Stimulated activated naive CD4-positive, alpha-beta T cell (primary cell): ENCODE results near the gene EPB41L5.
"Not testable (repeated sequence)": the region's sequence is repeated elsewhere in the genome, so short reads cannot be mapped to it uniquely, and the experiment has no call there.

Experiments used
- DNase-seq, 6 experiments: peaks; one replicate each; lab custom pipeline; 2025; lab: John Stamatoyannopoulos, UW

EPB41L5 gene

DNA sequence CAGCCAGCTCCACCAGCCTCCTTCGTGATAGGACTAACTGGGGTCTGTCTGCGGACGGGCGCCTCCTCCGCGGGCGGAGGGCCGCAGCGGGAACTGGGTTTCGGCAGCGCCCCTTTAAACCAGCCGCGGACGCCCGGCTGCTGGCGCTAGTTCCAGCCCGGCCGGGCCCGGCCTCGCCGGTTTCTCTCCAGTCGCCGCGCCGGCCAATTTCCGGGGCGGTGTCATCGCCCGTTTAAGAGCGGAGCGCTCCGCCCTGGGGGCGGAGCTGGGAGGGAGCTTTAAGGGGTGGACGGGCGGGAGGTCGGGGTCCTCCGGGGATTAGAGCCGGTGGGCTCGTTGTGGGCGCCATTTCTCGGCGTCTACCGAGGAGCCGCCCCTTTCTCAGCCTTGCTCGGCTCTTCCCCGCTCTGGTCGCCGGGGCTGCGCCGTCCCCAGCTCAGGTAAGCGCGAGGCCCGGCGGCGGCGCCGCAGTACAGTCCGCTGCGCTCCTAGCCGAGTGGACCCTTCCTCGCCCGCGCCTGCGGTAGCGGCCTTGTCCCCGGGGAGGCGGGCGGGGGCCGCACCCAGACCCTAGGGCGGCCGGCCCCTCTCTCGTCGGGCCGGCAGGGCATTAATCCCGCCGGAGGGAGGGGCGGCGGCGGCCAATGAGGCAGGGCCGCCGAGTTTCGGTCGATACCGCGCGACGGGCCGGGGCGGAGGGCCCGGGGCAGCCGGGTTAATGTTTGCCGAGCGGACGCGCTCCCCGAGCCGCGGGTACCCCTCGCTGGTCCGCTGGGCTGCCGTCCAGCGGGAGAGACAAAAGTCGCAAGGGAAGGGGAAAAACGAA lies at the start of gene EPB41L5:
EPB41L5 (plus strand) TSS at position 307 of the 826 bp plus-strand sequence. CDS start 6,008 bp downstream, outside the sequence.
- peak; percentile 49 to 70 (median 66) for DNase-seq

DNA sequence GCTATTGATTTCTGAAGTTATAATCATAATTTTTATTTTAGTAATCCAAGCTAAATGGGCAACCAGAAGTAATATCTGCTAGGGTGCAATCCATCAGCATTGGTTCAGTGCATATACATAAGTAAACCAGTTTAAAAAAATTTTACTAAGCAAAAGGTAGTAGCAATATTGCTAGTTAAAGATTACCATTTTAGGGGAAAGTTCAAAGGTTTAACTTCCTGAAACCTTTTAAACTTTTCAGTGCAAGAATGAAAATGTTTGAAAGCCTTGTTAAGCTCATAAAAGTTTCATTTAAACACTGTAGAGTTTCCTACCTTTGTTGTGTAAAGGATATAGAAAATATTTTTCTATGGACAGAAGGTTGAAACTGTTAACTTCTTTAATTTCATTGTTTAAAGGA lies 31.0 kb upstream of the EPB41L5 start:
- no peak for DNase-seq

DNA sequence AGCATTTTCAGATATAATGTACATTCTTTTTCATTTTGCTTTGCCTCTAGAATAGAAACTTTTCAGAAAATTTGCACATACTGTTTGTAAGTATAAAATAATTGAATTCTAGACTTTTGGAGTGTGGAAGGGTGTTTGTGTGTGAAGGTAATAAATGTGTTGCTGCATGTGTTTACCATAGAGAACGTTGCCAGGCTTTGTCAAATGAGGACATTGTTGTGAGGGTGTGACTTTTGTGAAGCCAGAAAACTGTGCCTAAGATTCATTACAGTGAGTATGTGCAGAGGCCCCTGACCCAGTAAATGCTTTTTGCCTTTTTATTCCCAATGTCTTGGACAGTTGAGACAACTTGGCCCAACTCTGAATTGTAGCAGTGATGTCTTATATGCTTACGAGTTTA lies 30.4 kb upstream of the EPB41L5 start:
- DNase-seq, result no peak

DNA sequence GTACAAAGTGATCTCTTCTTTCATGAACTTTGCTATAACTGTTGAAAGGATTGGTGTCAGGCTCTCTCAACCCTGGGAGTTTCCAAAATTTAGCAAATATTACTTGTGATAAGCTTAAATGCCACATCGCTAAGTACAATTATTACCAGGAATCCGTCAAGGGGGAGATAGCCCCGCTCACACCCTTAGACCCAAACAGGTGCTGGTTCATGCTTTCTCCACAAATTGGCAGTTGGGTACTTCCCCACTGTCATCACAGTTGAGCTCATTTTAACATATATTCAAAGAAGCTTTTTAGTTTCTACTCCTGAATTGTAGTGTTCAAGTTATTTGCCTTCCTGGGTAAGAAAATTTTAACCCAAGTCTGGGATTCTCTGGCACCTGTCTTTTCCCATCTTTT lies 29.8 kb upstream of the EPB41L5 start:
- no peak for DNase-seq

DNA sequence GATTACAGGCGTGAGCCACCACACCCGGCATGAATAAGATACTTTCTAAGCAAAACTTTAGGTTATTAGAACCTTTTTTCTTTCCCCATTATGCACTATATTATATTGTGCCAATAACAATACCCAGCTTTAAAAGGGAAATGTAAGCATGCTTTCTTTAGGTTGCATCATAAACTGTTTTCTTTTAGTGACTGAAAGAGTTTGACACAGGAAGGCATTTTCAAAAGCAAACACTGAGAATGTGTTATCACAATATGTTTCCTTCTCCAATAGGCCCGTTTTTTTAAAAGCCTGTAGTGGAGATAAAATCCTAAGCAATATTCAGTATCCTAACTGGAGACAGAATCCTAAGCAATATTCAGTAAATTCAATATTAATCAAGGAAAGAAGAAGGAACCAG lies 16.7 kb upstream of the EPB41L5 start:
- no peak for DNase-seq

DNA sequence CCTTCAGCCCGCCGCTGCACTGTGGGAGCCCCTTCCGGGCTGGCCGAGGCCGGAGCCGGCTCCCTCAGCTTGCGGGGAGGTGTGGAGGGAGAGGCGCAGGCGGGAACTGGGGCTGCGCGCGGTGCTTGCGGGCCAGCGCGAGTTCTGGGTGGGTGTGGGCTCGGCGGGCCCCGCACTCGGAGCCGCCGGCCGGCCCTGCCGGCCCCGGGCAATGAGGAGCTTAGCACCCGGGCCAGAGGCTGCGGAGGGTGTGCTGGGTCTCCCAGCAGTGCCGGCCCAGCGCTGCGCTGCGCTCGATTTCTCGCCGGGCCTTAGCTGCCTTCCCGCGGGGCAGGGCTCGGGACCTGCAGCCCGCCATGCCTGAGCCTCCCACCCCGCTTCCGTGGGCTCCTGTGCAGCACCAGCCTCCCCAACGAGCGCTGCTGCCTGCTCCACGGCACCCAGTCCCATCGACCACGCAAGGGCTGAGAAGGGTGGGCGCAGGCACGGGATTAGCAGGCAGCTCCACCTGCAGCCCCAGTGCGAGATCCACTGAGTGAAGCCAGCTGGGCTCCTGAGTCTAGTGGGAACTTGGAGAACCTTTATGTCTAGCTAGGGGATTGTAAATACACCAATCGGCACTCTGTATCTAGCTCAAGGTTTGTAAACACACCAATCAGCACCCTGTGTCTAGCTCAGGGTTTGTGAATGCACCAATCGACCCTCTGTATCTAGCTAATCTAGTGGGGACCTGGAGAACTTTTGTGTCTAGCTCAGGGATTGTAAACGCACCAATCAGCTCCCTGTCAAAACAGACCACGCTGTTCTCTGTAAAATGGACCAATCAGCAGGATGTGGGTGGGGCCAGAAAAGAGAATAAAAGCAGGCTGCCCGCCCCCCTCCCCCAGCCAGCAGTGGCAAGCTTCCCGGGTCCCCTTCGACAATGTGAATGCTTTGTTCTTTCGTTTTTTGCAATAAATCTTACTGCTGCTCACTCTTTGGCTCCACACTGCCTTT lies 15.7 kb upstream of the EPB41L5 start:
- DNase-seq, result not testable (repeated sequence)

DNA sequence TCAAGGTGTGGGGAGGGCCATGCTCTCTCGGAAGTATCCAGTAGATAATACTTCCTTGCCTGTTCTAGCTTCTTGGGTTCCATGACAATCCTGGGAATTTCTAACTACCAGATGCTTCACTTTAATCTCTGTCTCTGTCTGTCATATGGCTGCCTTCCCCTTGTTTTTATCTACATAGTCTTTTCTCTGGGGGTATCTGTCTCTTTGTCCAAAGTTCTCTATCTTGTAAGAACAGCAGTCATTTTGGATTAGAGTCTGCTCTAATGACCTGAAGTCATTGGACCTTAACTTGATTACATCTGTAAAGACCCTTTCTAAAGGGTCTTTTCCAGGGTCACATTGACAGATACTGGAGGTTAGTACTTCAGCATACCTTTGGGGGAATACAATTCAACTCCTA lies 11.4 kb upstream of the EPB41L5 start:
- DNase-seq, result no peak

DNA sequence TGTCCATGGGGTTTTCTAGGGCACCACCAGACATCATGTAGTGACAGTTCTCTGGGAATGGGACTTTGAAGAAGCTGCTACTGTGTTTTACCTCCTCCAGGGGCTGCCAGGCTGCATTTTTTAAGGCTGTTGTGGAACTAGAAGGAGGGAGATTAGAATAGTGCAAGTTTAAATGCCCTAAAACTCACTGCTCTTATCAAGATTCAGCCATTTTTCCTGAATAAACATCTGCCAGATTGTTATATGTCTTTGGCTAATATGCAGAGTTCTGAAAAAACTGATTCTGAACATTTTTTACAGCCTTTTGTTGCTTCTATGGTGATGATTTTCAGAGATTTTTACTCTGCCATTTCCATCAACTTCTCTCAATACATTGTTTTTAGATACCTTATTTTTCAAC lies 8.6 kb upstream of the EPB41L5 start:
- no peak for DNase-seq

DNA sequence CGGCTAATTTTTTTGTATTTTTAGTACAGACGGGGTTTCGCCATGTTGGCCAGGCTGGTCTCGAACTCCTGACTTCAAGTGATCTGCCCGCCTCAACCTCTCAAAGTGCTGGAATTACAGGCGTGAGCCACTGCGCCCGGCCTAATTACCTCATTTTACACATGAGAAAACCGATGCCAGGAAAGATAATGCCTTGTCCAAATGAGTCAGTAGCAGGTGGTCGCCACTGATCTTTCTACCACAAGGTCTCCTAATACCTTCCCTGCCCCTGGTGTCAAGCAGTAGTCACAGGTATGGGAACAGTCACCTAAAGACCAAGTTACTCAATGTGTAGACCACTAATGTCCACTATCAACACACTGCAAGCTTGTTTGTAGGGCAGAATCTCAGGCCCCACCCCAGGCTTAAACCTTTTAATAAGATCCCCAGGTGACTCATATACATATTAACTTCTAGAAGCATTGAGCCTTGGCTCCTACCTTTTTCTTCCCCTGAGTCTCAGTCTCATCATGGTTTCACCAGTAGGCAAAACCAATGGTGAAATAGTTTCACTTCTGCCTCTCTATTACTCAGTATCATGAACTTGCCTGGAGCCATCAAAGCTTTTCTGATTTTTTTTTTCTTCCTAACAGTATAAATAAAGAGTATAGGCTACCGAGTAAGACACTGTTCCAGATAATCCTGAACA lies 6.9 kb upstream of the EPB41L5 start:
- no peak for DNase-seq

DNA sequence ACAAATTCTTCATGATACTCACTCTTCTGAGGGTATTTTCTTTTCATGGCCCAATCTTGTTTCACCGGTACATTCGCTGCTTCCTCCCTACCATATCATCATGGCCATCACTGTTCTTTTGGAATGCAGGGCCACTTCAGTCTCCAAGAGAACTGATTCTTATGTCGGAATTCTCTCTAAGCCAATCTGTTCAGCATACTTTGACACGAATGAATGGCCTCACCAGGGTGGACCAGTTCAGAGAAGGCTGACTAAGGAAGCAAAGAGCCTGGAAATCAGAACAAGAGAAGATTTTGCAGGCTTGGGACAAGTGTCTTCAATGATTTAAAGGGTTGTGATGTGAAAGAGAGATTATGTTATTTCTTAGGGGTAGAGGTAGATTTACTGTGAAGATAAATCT lies 5.0 kb upstream of the EPB41L5 start:
- no peak for DNase-seq

DNA sequence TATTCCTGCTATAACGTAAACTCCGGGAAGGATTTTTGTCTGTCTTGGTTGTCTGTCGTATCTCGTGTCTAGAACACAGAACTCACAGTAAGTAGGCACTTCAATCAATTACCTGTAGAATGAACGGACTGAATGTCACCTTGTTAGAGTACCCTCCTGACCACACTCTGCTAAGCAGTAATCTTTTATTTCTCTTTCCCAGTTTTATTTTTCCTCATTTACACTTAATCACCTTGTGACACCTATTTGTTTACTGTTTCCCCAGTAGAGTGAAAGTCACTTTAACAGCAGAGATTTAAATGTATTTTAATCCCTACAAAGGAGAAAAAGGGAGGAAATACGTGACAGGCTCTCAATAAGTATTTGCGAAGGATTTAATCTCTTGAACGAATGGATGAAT lies 514 bp upstream of the EPB41L5 start:
- DNase-seq, result no peak

DNA sequence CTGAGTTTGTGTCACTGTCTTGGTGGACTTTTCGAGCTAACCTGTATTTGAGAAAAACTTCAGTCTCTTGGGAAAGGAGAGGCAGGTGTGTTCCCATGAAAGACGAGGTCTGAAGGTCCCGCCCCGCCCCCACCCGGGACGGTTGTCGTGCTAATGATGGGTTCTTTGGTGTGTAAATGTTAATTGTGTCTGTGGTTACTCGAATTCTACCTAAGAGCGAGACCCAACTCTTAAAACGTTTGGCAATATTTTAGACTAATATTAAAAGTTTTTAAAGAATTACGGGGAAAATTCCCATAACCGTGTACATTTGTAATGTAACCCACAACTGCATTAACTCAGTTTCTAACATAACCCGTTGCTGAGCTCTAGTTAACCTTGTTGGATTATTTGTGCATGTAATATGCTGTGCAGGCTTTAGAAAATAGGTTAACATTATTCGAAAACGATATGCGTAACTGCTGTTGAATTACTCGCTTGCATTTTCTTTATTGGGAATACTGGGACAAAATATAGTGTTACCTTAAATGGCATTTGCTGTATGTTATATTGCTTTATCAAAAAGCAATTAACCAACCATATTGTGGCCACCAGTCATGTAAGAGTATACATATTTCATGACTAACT lies 833 bp downstream of the EPB41L5 start:
- DNase-seq, result peak in 1 of 6 experiments; percentile 32

DNA sequence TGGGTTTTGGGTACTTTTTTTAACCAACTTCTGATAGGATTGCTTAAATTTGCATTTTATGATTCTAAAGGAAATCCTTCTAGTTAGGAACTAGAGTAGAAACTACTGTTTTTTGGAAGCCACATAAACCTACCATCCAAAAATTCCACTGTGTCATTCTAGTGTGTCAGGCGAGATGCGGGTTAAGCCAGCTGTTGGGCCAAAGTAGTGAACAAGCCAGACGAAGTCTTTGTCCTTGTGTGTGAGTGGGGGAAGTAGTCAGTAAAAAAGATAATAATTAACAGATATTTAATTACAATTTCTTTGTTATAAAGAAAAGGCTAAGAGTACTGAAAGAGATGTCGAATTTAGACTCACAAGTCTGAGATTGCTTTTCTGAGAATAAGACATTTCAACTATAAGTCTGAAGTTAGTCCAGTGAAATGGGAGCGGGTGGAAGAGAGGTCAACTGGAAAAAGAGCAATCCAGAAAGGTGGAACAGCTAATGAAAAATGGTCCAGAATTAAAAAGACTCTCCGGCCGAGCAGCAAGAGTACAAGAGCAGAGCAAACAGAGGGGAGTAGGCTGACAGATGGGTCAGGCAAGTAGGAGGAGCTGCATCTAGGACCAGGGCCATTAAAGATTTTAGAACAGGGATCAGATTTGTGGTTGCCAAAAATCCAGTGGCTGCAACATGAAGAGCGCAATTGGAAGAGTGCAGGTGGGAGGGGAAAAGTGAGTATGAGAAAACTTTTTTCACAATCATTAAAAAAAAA lies 1.5 kb downstream of the EPB41L5 start:
- no peak for DNase-seq

DNA sequence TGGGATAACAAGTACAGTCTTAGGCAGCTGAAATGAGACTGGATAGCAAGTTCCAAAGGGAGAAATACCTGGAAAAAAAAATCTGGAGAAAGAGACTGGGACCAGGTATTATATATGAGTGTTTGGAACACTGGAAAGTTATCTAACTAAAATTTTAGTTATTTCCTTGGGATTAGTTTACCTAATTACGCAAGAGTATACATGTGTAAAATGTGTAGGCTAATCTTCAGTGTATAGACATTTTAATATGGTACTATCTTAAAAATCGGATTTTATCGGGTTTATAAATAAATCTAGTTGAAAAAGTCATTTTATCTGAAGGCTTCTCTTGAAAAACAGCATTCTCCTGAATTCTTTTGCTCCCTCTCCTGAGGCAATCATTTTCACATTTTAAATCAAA lies 3.9 kb downstream of the EPB41L5 start:
- DNase-seq, result no peak

DNA sequence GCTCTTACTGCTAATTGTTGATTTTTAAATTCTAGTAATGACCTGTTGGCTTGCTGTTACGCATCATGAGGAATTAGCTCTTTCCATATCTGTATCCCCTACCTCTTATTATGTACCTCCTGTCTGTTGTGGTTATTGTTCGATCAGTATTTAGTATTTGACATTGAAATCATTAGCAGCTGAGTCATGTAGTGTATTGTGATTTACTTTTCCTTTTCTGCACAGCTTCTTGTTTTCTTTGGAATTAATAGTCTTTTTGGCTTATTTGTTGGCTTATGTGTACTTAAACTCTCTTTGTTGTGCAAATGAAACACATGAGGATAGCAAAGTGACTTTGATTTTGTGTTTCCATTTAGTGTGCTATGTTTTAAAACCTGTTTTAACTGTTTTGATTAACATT lies 4.3 kb downstream of the EPB41L5 start:
- no peak for DNase-seq

DNA sequence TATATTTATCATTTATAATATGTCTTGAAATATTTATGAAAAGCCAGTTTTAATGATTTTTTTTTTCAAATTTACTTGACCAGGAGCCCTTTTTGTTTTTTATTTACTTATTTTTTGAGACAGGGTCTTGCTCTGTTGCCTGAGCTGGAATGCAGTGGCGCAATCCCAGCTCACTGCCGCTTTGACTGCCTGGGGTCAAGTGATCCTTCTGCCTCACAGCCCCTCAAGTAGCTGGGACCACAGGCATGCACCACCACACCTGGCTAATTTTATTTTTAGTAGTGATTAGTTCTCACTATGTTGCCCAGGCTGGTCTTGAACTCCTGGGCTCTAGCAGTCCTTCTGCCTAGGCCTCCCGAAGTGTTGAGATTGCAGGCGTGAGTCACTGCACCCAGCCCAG lies 5.7 kb downstream of the EPB41L5 start:
- no peak for DNase-seq

DNA sequence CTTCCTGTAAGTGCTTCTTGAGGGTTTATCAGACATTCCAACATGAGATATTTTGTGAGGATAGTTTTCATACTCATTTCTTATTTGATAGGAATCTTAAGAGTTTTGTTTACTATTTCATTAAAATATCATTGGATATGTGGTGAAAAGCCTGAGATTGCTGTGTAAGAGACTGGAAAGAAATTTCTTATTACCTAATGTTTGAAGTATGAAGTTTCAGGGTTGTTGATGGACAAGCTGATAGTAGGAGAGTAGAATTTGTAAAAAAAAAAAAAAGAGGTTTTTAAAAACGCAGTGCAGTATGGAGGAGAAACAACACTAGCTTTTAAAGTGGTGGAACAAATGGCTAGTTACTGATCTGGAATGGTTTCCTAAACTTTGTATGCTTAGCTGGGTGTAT lies 7.7 kb downstream of the EPB41L5 start:
- no peak for DNase-seq

DNA sequence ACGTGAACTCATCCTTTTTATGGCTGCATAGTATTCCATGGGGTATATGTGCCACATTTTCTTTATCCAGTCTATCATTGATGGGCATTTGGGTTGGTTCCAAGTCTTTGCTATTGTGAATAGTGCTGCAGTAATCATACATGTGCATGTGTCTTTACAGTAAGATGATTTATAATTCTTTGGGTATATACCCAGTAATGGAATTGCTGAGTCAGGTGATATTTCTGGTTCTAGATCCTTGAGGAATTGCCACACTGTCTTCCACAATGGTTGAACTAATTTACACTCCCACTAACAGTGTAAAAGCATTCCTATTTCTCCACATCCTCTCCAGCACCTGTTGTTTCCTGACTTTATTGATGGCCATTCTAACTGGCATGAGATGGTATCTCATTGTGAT lies 9.6 kb downstream of the EPB41L5 start:
- not testable (repeated sequence) for DNase-seq

DNA sequence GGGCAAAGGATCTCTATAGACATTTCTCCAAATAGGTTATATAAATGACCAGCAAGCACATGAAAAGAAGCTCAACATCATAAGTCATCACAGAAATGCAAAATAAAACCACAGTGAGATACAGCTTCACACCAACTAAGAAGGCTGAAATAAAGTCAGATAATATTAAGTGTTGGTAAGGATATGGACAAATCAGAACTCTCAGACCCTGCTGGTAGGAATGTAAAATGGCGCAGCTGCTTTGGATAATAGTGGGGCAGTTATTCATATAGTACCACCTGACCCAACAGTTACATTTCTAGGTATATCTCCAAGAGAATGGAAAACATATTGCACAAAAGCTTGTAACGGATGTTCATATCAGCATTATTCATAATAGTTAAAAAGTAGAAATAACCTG lies 14.0 kb downstream of the EPB41L5 start:
- DNase-seq, result no peak

DNA sequence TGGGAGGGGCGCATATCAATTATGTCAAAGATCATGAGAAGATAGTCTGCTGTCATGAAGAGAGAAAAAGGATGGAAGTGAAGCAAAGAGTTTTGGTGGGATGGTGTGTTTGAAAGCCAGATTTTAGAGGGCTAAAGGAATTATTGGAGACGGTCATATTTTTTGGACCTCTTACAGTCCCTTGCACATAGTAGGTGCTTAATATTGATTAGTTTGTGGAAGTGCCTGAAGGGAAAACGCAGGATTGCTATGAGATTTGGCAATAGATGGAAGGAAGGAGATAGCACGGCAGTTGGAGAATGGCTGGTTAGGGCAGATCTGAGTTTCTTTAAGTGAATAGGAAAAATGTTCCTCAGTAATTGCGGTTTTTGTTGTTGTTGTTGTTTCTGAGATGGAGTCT lies 15.9 kb downstream of the EPB41L5 start:
- DNase-seq, result no peak
